Transverse colon (tissue), 4 donors: ENCODE results near the gene SMDT1. TPM values are rescaled to one million over a fixed set of nuclear protein-coding genes. Genes with fewer than 3 reads are reported as not detected.

Experiments used
- DNase-seq: peaks from one replicate; pipeline ENCODE4 v3.0.0-alpha.2; 2019
- H3K27ac ChIP-seq, 4 donors: fragments of 200-600 bp; sonication (generic); 2 replicates each; pipeline ENCODE4 v1.5.1; 2016 to 2018; ENCODE audit warnings: inconsistent platforms in 4 of 4
- H3K27me3 ChIP-seq: fragments of 200-600 bp; sonication (generic); 2 replicates; pipeline ENCODE4 v1.5.1; 2017; ENCODE audit warnings: inconsistent platforms
- H3K36me3 ChIP-seq, 4 donors: fragments of 200-600 bp; sonication (generic); 2 replicates each; pipeline ENCODE4 v1.5.1; 2017 to 2019; ENCODE audit warnings: inconsistent platforms in 4 of 4
- H3K4me1 ChIP-seq, 4 donors: fragments of 200-600 bp; sonication (generic); 2 replicates each; pipeline ENCODE4 v1.5.1; 2017 to 2020; ENCODE audit warnings: inconsistent platforms in 4 of 4
- H3K4me3 ChIP-seq, 4 donors: fragments of 200-600 bp; sonication (generic); 1 replicate in 1 of 4; 2 replicates in 3 of 4; pipeline versions ENCODE4 v1.5.1 to v1.6.1; 2017 to 2019; ENCODE audit warnings: inconsistent platforms in 4 of 4
- H3K9me3 ChIP-seq, 2 donors: fragments of 200-600 bp; sonication (generic); 2 replicates each; pipeline ENCODE4 v1.5.1; 2017 to 2019; ENCODE audit warnings: inconsistent platforms in 2 of 2
- EP300 ChIP-seq: sonication (generic); formaldehyde crosslinking; IDR thresholded peaks from one replicate; pipeline ENCODE4 v1.6.1; 2017; ENCODE audit warnings: antibody characterized with exemption, low read depth
- POLR2A ChIP-seq: fragments of 450-650 bp; IDR thresholded peaks from one replicate; pipeline ENCODE4 v1.6.1; 2016; ENCODE audit warnings: antibody characterized with exemption, mild to moderate bottlenecking, moderate library complexity
- POLR2AphosphoS5 ChIP-seq, 3 donors: sonication (generic); formaldehyde crosslinking; IDR thresholded peaks; one replicate each; pipeline ENCODE4 v1.6.1; 2016; ENCODE audit warnings: antibody characterized with exemption in 3 of 3
- WGBS, 2 donors: methylation state at CpG; one replicate each; pipeline ENCODE4 v1.1.5; 2018; ENCODE audit warnings: low coverage in 1 of 2; 5-methylcytosine and 5-hydroxymethylcytosine counted together
- in situ Hi-C, 4 donors: fragments of 200-750 bp; cut with MboI; loops; one replicate each; pipeline versions ENCODE4 v1.15.0 to v1.15.1; 2017; ENCODE audit warnings: low sequenced_read_pairs in 3 of 4, low pct_ligation_motif_present in 1 of 4, low pct_unique_long_range_greater_than_20kb in 1 of 4
- intact Hi-C: fragments of 100-400 bp; cut with DNase I; formaldehyde crosslinking; loops from one replicate; pipeline ENCODE4 v1.15.1; 2023; ENCODE audit warnings: low total_unique reads
- total RNA-seq, 4 donors: library from RNA; depleted of rRNA; stranded (reverse); fragments of >200 nt; gene quantifications; one replicate each; pipeline ENCODE4 v1.1.0, GENCODE V29; 2016
- TF ChIP-seq, protein P1 (sequence below), 5 experiments: fragments of 200-600 bp in 3 of 5; fragments of 450-650 bp in 2 of 5; sonication (generic) in 3 of 5; IDR thresholded peaks; 1 replicate in 2 of 5; 2 replicates in 3 of 5; pipeline ENCODE4 v1.5.1; 2016 to 2017; ENCODE audit warnings: antibody characterized with exemption in 5 of 5, inconsistent platforms in 3 of 5, mild to moderate bottlenecking in 2 of 5, moderate library complexity in 1 of 5

The SMDT1 gene
- total RNA-seq, 4 donors from 2014 or later: 4.8 to 44.9 (median 18.8) TPM

DNA sequence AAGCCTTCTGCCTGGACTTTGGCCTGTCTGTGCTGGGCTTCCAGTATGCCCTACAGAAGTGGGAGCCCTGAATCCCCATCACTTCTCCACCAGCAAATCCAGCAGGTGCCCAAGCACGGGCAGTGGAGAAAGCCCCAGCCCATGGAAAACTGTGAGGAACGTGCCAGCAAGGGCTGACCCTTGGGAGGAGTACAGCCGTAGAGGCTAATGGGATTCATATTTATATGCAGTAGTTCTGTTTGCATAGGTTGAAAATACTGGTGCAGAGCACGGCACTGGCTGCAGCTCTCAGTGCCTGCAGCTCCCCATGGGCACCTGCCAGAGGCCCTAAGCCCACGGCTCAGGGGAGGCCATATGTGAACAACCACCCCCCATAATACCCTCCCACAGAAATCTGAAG is 19.0 kb upstream of the SMDT1 start:
- in situ Hi-C loops (no loop called here), intact Hi-C loops (no loop called here)
- H3K27me3 ChIP-seq: no peaks in the 10 kb centered on the region
- no peak overlapping the region for H3K27ac ChIP-seq
- WGBS, 2 donors: 94% methylated on average over 5 of the region's 5 CpGs; no CpG with 5 or more reads in 1 of the 2 donors
- H3K36me3 ChIP-seq: peaks cover 0 to 31% (median 15%) of the 10 kb centered on the region in 4 donors
- no peak for TF ChIP-seq POLR2A
- TF ChIP-seq EP300: no peak
- TF ChIP-seq, protein P1, sequence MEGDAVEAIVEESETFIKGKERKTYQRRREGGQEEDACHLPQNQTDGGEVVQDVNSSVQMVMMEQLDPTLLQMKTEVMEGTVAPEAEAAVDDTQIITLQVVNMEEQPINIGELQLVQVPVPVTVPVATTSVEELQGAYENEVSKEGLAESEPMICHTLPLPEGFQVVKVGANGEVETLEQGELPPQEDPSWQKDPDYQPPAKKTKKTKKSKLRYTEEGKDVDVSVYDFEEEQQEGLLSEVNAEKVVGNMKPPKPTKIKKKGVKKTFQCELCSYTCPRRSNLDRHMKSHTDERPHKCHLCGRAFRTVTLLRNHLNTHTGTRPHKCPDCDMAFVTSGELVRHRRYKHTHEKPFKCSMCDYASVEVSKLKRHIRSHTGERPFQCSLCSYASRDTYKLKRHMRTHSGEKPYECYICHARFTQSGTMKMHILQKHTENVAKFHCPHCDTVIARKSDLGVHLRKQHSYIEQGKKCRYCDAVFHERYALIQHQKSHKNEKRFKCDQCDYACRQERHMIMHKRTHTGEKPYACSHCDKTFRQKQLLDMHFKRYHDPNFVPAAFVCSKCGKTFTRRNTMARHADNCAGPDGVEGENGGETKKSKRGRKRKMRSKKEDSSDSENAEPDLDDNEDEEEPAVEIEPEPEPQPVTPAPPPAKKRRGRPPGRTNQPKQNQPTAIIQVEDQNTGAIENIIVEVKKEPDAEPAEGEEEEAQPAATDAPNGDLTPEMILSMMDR (IDR thresholded peaks at IDR 0.05): no peak
- TF ChIP-seq POLR2AphosphoS5 (IDR thresholded peaks at IDR 0.05): no peak
- H3K4me1 ChIP-seq: peaks cover 0 to 7% (median 0%) of the 10 kb centered on the region in 4 donors
- H3K9me3 ChIP-seq: peaks cover 11 to 15% of the 10 kb centered on the region in 2 donors
- no peak overlapping the region for H3K4me3 ChIP-seq
- no peak for DNase-seq

DNA sequence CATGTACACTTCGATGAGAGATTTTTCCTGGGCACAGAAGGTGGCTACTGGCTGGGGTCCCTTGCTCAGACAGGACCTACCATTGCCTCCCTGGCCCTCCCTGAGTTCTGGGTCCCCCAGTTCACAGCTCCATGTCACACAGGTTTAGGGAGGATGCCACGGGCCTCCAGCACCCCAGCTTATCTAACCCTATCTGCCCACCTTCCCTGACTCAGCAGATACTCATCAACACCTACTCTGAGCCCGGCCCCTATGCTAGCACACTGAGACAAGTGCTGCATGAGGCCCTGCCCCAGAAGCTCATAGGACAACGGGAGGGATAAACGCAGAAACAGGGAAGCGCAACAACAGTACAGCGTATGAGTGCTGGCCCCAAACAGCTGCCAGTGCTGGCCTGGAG is 18.5 kb upstream of the SMDT1 start:
- Histone ChIP-seq H3K27me3 (no peaks in the 10 kb centered on the region), H3K4me3 (no peak overlapping the region), H3K36me3 (peaks cover 0 to 36% (median 15%) of the 10 kb centered on the region in 4 donors), H3K4me1 (peaks cover 0 to 7% (median 0%) of the 10 kb centered on the region in 4 donors), H3K9me3 (peaks cover 11 to 14% of the 10 kb centered on the region in 2 donors), H3K27ac (no peak overlapping the region)
- intact Hi-C loops: no loop called here
- in situ Hi-C loops: no loop called here
- no peak for TF ChIP-seq POLR2AphosphoS5 (IDR thresholded peaks at IDR 0.05)
- no peak for TF ChIP-seq POLR2A
- TF ChIP-seq, protein P1 (IDR thresholded peaks at IDR 0.05): no peak
- TF ChIP-seq EP300: no peak
- DNase-seq: no peak
- WGBS, 2 donors: 92% methylated on average over 7 of the region's 7 CpGs; no CpG with 5 or more reads in 1 of the 2 donors

DNA sequence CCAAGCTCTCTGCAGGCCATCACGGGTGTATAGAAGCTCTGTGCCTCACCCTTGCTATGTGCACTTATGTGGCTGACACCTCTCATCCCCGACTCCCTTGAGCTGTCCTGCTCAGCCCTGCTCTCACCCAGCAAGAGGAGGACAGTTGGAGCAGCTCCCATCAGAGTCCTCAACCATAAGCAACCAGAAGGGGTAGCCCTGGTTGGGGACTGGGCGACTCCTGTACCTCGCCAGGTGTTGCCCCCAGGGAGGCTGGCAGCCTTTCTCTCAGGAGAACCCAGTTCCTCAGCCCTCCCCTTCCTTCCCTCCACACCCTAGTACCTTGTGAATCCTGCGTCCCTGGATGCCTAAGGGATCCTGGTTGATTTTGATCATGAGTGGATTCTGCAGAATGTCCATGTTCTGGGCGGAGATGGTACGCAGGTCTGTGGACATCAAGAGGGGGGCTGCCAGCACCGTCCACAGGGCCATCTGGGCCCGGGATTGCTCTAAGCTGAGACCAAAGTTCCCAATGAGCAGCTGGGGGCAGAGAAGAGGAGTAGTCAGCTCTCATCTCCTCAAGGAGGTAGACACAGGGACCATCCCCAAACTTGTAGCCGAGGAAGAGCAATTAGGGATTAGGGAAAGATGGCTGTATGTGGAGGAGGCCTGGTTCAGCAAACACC is 16.9 kb upstream of the SMDT1 start:
- no peak for DNase-seq
- intact Hi-C loops: no loop called here
- TF ChIP-seq POLR2AphosphoS5 (IDR thresholded peaks at IDR 0.05) (no peak), EP300 (no peak), POLR2A (no peak)
- TF ChIP-seq, protein P1 (IDR thresholded peaks at IDR 0.05): no peak
- WGBS, 2 donors: 99% methylated on average over 10 of the region's 10 CpGs; no CpG with 5 or more reads in 1 of the 2 donors
- Histone ChIP-seq H3K27me3 (no peaks in the 10 kb centered on the region), H3K4me1 (peaks cover 0 to 7% (median 0%) of the 10 kb centered on the region in 4 donors), H3K9me3 (no peaks in the 10 kb centered on the region), H3K36me3 (peaks cover 0 to 45% (median 12%) of the 10 kb centered on the region in 4 donors), H3K27ac (no peak overlapping the region), H3K4me3 (no peak overlapping the region)
- in situ Hi-C loops: no loop called here

DNA sequence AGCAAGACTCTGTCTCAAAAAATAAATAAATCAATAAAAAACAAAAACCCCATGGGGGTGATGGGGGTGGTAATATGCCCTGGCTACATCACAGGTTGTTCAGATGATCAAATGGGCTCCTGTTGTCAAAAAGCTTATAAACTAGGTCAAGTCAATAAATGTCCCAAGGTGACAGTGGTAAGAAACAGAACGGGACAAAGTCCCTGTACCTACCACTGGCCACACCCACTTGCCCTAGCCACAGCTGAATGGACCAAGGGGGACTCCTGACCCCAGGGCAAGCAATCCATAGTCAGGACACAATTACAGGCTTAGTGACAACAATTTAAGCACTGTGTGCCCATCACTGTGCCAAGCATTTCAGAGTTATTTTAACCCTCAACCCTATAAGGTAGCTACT is 14.9 kb upstream of the SMDT1 start:
- peak; percentile 54 for DNase-seq
- H3K36me3 ChIP-seq: peaks cover 0 to 32% (median 12%) of the 10 kb centered on the region in 4 donors
- H3K27ac ChIP-seq: peak overlapping the region in 1 of 4 donors; percentile 25
- intact Hi-C loops (no loop called here), in situ Hi-C loops (no loop called here)
- peaks cover 2 to 14% (median 2%) of the 10 kb centered on the region in 4 donors for H3K4me1 ChIP-seq
- no peaks in the 10 kb centered on the region for H3K27me3 ChIP-seq
- H3K4me3 ChIP-seq: no peak overlapping the region
- TF ChIP-seq POLR2A (no peak), POLR2AphosphoS5 (IDR thresholded peaks at IDR 0.05) (peak in 1 of 3 donors; percentile 8), EP300 (no peak)
- TF ChIP-seq, protein P1 (IDR thresholded peaks at IDR 0.05): no peak
- 88% methylated on average over 1 of the region's 1 CpG; no CpG with 5 or more reads in 1 of the 2 donors for WGBS, 2 donors
- no peaks in the 10 kb centered on the region for H3K9me3 ChIP-seq
